GM21423 (cell line): ENCODE data around the gene LPCAT1.

ENCODE experiments used
- ATAC-seq: cut with Tn5 transposase; IDR thresholded peaks from one replicate; pipeline ENCODE4 v1.9.1; 2021; ENCODE audit warnings: mild to moderate bottlenecking, moderate library complexity; ENCODE audit not compliant: unreplicated experiment

The LPCAT1 gene

GRCh38 chr5:1414311-1415058, 109.3 kb downstream of the LPCAT1 start:
- ATAC-seq: no peak

GRCh38 chr5:1413611-1414241, 110.0 kb downstream of the LPCAT1 start:
- ATAC-seq: no peak

- no peak for ATAC-seq
Measured at GRCh38 chr5:1413211-1413610, 110.5 kb downstream of the LPCAT1 start.

- ATAC-seq: no peak
Measured at GRCh38 chr5:1412621-1413020, 111.1 kb downstream of the LPCAT1 start.

GRCh38 chr5:1412163-1412562, 111.6 kb downstream of the LPCAT1 start:
- no peak for ATAC-seq
